Activated CD4-positive, alpha-beta T cell treated with anti-CD3 and anti-CD28 coated beads, Interleukin-2, amount 50 U/mL, for 1 hour (primary cell): ENCODE data around the gene GABRB2.
"Not testable (repeated sequence)": the region's sequence is repeated elsewhere in the genome, so short reads cannot be mapped to it uniquely, and the experiment has no call there.

ENCODE experiments used
- DNase-seq: peaks from one replicate; pipeline ENCODE4 v3.0.0-alpha.2; 2020

GABRB2 gene

DNA sequence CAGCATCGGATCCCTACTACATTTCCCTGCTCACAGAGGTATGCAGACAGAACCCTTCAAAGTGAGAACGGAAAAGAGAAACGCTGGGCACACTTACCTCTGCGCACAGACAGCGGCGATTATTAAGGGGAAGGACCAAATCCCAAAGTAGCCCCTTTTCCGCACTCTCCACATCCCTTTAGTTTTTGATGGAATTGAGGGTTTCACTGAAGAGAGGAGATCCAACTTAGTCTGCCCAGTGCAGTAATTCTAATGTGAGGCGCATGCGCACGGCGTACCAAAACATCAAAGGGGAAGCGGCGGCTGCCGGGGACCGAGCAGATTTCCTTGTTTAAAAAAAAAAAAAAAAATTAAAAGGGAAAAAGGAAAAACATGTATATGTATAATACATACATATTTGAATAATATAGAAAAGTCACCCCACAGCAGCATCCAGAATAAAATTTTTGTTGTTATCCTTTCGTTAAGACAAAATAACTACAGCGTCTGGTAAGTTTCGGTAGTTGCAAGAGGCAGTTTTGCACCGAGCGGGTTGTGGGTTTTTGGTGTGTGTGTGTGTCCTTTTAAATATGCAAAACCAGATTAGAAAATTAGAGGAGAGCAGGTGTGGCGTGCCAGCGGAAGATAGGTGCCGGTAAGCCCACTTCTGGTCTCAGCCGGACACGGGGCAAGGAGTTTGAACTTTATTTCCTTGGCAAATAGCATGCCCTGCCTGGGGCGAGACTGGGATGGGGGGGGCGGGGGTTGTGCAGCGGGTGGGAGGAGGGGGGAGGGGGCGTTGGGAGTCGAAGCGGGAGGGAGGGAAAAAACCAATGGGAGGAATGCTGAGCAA lies at the start of gene GABRB2:
Gene GABRB2 (minus strand): TSS at position 256 of the 832 bp plus-strand sequence. CDS start 82 bp downstream, at position 174.
- no peak for DNase-seq

- no peak for DNase-seq
Measured at GRCh38 chr5:161585798-161586197, 39.3 kb upstream of the GABRB2 start.

GRCh38 chr5:161580621-161581020 lies 34.1 kb upstream of the GABRB2 start:
- DNase-seq: no peak

DNA sequence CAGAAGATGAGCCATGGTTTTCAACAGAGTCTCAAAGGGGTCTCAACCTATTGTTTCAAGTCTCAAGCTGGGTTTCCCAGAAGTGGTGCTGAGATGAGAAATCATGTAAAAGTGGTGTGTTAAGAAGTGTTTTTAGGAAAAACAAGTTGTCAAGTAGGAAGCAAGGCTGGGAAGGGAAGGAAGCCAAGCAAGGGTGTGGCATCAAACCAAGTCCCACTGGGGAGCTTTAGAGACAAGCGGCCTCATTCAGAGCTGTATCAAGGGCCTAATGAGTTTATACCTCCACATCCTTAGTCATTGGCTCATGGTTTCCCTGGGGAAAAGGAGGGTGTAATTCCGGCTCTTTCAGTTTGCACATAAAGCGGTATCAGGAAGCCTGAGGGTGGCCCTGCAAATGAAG lies 26.4 kb upstream of the GABRB2 start:
- DNase-seq: no peak

DNA sequence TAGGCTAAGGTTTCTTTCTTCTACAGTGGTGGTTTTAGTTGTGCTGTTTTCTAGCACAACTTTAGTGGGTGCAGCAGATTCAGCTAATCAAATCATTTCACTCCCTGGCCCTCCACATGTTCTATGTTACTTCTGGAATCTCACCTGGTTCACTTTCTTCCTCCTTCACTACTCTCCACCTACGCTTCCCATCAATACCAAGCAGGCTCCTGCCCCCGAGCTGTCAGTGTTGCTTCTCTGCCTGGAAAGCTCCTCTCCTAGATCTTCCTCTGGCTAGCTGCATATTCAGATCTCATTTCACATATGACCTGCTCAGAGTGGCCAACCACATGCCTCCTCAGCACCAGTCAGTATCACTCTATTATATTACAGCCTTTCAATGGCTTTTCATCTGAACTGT lies 19.6 kb upstream of the GABRB2 start:
- no peak for DNase-seq

DNA sequence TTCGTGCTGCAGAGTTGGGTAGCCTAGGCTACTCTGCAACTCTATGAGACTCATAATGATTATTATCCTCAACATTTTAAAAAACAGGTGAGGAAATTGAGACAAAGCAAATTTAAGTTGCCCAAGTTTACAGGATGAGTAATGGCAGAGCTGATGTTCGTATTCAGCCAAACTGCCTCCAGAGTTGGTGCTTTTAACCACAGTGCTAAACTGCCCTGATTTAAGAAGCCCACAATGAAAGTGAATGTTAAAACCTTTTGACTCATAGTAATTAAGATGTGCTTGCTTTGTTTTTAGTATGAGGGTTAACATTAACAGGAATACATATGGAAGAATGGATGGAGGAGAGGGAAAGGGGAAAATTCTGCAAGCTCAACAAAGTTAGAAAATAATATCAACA lies 15.9 kb upstream of the GABRB2 start:
- DNase-seq: no peak

DNA sequence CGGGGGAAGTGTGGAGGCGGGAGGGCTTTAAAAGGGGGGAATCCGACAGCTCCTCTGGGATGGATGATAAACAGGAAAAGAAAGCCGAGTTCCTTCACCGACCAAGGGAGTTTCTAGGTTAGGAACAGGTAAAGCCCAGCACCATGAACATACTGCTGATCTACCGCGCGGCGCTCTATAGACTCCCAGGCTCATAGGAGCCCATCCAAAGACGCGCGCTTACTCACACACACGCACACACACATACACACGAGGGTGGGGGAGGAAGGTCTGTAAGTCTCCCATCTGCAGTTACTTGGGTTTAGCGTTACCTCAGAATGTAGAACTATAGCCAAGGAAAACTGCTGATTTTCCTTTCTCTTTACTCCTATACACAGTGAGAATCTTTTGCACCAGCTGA lies 2.6 kb upstream of the GABRB2 start:
- DNase-seq: no peak

- no peak for DNase-seq
Measured at GRCh38 chr5:161548487-161549094, 2.1 kb upstream of the GABRB2 start.

- DNase-seq: no peak
Measured at GRCh38 chr5:161547738-161548486, 1.4 kb upstream of the GABRB2 start.

DNA sequence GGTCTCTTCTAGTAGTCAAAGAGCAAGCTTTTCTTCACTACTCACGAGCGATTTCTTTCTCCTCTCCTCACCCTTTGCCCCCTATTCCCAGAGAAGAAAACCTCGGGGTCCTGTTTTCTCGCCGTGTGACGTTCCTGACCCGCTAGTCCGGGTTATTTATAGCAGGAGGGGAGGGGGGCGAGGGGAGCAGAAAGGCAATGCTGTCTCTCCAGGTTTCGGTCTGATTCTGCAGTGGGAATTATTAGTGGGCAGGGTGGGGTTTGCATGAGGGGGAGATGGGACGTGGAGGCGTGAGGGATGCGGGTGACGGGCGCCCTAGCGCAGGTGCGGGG lies 847 bp upstream of the GABRB2 start:
- DNase-seq: no peak

- no peak for DNase-seq
Measured at GRCh38 chr5:161546095-161546469, 443 bp downstream of the GABRB2 start.

- DNase-seq: no peak
Measured at GRCh38 chr5:161545344-161546094, 1.0 kb downstream of the GABRB2 start.

DNA sequence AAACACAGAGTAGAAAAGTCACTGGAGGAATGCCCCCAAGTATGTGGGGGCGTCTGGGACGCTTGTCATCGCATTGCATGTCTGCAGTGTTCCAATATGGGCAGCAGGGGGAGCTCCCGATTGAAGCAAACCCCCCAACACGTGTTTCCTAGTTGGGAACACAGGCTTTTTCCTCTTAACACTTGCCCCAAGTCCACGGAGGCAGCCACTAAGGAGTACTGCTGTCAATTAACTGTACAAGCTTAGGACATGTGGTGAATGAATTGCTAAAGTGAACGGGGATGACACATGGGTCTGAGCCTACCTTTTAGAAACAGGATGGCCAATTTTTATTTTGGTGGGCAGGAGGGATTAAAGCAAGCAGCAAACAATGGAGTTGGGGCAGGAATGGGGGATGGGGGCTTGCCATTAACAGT lies 2.2 kb downstream of the GABRB2 start:
- DNase-seq: no peak

DNA sequence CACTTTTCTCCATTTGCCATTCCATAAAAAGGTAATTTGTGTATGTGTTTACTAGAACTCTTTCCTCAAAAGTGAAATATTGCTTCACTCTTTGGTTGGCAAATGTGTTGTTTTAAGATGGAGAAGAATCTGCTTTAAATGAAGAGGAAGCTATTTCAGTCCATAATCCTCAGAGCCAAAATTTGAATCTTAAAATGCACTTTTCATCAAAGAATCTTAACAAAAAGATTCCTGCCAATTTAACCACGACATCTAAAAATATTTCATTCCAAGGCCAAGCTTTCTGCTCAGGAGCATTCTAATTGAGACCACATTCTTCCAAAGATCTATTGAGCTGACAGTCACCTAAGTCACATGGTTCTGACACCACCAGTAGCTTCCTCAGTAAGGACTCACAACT lies 7.5 kb downstream of the GABRB2 start:
- DNase-seq: no peak

- no peak for DNase-seq
Measured at GRCh38 chr5:161535762-161536161, 10.8 kb downstream of the GABRB2 start.

GRCh38 chr5:161530700-161531099 lies 15.8 kb downstream of the GABRB2 start:
- DNase-seq: no peak

DNA sequence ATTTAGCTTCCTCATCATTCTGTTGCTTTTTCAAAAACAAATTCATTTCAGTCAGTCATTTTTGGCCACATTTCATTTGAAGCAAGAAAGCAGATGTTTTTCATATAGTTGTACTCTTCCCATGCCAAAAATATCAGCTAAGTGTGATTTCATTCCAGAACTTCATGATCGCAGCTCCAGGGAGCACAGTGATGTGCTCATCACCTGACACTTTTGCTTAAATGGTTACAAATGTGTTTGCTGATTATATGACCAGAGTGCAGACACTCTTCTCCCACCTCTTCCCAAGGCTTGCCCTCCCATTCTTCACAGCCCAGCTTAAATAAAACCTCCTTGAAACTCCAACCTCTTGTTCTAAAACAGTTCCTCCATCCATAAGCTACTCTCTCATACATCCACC lies 32.6 kb downstream of the GABRB2 start:
- DNase-seq: no peak

- no peak for DNase-seq
Measured at GRCh38 chr5:161507591-161507990, 38.9 kb downstream of the GABRB2 start.

DNA sequence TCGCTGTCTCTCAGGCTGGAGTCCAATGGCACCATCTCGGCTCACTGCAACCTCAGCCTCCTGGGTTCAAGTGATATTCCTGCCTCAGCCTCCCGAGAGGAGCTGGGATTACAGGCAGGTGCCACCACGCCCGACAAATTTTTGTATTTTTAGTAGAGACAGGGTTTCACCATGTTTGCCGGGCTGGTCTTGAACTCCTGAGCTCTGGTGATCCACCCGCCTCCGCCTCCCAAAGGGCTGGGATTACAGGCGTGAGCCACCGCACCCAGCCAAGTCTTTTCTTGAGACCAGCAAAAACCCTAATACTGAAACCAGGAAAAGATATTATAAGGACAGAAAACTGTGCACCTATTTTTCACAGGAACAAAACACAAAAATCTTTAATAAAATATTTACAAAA lies 41.4 kb downstream of the GABRB2 start:
- DNase-seq: not testable (repeated sequence)

DNA sequence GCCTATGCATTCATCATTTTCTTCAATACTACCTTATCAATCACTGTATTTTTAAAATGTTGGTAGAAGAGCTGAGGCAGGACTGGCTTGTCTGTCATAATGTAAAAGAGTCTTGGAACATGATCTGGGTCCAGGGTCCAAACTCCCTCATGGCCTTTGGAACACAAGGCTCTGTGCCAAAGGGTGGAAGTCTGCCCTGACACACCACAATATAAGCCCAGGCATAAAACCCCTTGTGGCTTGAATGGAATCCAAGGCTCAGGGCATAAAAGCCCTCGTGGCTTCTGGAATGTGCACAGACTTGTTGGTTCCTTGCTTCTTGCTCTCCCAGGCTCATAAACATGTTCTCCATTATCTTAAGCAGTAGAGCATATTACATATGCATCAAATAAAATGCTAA lies 48.0 kb downstream of the GABRB2 start:
- DNase-seq: no peak

DNA sequence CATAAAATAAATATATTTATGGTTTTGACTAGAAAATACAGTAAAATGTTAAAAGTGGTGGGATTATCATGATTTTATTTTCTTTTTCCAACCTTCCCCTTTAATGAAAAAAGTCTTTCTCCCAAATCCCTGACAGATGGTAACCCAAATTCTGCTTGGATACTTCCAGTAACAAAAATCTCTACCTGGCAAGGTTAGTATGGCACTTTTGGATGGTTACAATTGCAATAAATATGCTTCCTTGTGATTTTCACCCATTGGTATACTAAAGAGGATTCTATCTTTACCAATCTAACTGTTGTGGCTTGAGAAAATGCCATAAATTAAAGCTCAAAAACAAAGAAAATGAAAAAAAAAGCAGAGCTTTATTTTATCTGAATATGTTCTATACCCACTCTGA lies 62.8 kb downstream of the GABRB2 start:
- DNase-seq: no peak

DNA sequence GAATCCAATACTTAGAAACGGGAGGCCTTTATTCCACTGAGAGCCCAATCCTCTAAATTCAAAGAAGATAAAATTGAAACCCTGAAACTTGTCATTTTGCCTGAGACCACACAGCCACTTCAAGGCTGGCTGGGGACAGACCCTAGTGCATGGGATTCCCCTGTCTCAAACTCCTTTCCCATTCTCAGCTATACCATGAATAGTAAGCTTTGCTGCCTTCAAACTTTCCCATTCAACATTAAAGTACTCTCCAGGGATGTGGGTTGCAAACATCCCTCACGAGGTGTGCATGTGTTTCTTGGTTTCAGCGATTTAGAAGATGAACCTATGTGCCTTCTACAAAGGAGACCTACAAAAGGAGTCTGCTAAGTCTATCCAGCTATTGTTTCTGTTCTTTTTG lies 64.6 kb downstream of the GABRB2 start:
- no peak for DNase-seq

DNA sequence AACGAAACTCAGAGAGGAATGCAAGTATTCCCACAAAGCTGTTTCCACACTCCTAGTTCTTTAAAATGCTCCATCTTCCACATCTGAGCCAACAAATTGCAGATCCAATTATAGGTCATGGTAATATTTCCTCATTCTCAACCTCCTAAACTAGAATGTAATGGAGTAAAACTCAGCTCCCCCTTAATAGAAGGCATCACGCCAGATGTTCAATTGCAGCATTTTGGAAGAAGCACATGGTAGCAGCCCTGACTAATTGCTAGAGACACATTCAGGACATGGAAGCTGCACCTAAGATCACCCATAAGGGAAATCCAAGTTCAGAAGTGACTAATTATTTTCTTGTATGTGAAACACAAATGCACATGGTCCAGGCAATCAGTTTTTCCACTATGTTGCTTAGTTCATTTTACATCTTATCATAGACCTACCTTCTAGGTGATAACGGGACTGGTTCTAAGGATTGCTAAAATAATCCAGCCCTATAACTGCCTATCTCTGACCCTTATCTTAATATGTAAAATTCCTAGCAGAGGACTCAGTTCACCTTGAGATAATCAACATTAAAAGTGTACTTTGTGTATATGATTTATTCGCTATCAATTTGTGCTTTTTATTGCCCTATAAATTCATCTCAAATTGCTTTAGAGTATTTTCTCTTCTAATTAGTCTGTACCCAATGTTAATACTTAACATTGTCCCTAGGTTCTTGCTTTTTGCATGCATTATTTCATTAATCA lies 75.1 kb downstream of the GABRB2 start:
- no peak for DNase-seq
